SK-N-MC (cell line): Measurements from ENCODE around the gene THAP6.
"Not testable (repeated sequence)": the region's sequence is repeated elsewhere in the genome, so short reads cannot be mapped to it uniquely, and the experiment has no call there.

Source experiments
- EZH2 ChIP-seq: fragments of 200-600 bp; sonication (generic); IDR thresholded peaks from one replicate; pipeline ENCODE4 v1.6.1; 2017; ENCODE audit warnings: antibody characterized with exemption
- FOXP2 ChIP-seq: optimal IDR thresholded peaks from 2 replicates; pipeline ENCODE3; 2011; ENCODE audit warnings: mild to moderate bottlenecking, moderate library complexity; ENCODE audit not compliant: insufficient read depth; ENCODE audit errors: extremely low read length, control extremely low read depth
- POLR2AphosphoS5 ChIP-seq: IDR thresholded peaks from 2 replicates; pipeline ENCODE4 v1.6.1; 2012; ENCODE audit warnings: mild to moderate bottlenecking, low read depth, low read length, borderline replicate concordance

GRCh38 chr4:75531536-75532143 is 17.4 kb downstream of the THAP6 start:
- TF ChIP-seq POLR2AphosphoS5, EZH2, FOXP2: not testable (repeated sequence)
